HEK293 (cell line): ENCODE results near the gene PIK3R3.

Experiments
- CTCF ChIA-PET: fragments of 350-600 bp; formaldehyde crosslinking; extraction: SDS; loops from one replicate; lab custom pipeline; 2021; ENCODE audit warnings: antibody characterized with exemption; lab: Yijun Ruan, JAX
- POLR2A ChIA-PET: fragments of 300-600 bp; formaldehyde crosslinking; extraction: SDS; loops from one replicate; lab custom pipeline; 2020; ENCODE audit warnings: antibody characterized with exemption, inconsistent platforms; lab: Yijun Ruan, JAX
- H3K27ac ChIP-seq: fragments of 200-500 bp; sonication (Bioruptor generic); 2 replicates; pipeline ENCODE4 v1.5.1; 2014; ENCODE audit warnings: low read depth, low read length, control low read depth, inconsistent platforms; ENCODE audit errors: extremely low read depth
- H3K36me3 ChIP-seq, 2 experiments: fragments of 200-500 bp in 1 of 2; sonication (Bioruptor generic) in 1 of 2; 1 replicate in 1 of 2; 2 replicates in 1 of 2; pipeline ENCODE4 v1.5.1; 2014 to 2017; ENCODE audit warnings: inconsistent platforms in 2 of 2, low read length in 2 of 2; ENCODE audit not compliant: control insufficient read depth in 2 of 2, insufficient read depth in 1 of 2
- H3K4me1 ChIP-seq: fragments of 200-500 bp; sonication (Bioruptor generic); 2 replicates; pipeline ENCODE4 v1.5.1; 2014; ENCODE audit warnings: mild to moderate bottlenecking, low read length, inconsistent platforms; ENCODE audit not compliant: control insufficient read depth, insufficient read depth
- H3K4me3 ChIP-seq: 2 replicates; pipeline ENCODE4 v1.5.1; 2011; ENCODE audit warnings: low read depth, mild to moderate bottlenecking, control low read depth, low read length, moderate library complexity
- H3K9me3 ChIP-seq: fragments of 200-500 bp; sonication (Bioruptor generic); 2 replicates; pipeline ENCODE4 v1.5.1; 2014; ENCODE audit warnings: low read depth, low read length, inconsistent platforms; ENCODE audit not compliant: control insufficient read depth, insufficient read depth
- GLI4 ChIP-seq: fragments of 450-650 bp; formaldehyde crosslinking; IDR thresholded peaks from 2 replicates; pipeline ENCODE4 v1.5.1; 2016; ENCODE audit warnings: missing biosample characterization, missing genetic modification characterization
- HOXA7 ChIP-seq: sonication (generic); formaldehyde crosslinking; IDR thresholded peaks from 2 replicates; pipeline ENCODE4 v1.8.1; 2022; ENCODE audit warnings: missing genetic modification reagents, borderline replicate concordance
- HOXC10 ChIP-seq: sonication (generic); formaldehyde crosslinking; IDR thresholded peaks from 2 replicates; pipeline ENCODE4 v1.8.1; 2023; ENCODE audit warnings: mild to moderate bottlenecking, missing genetic modification reagents
- KLF16 ChIP-seq: fragments of 450-650 bp; formaldehyde crosslinking; IDR thresholded peaks from 2 replicates; pipeline ENCODE4 v1.5.1; 2017; ENCODE audit warnings: missing biosample characterization, missing genetic modification characterization
- MYNN ChIP-seq: fragments of 450-650 bp; formaldehyde crosslinking; IDR thresholded peaks from 2 replicates; pipeline ENCODE4 v1.5.1; 2016; ENCODE audit warnings: missing biosample characterization, missing genetic modification characterization, borderline replicate concordance
- OSR2 ChIP-seq: fragments of 450-650 bp; formaldehyde crosslinking; IDR thresholded peaks from 2 replicates; pipeline ENCODE4 v1.5.1; 2016; ENCODE audit warnings: missing biosample characterization, missing genetic modification characterization
- PRDM2 ChIP-seq: fragments of 450-650 bp; formaldehyde crosslinking; IDR thresholded peaks from 2 replicates; pipeline ENCODE4 v1.5.1; 2016; ENCODE audit warnings: missing biosample characterization, missing genetic modification characterization, borderline replicate concordance
- PRDM6 ChIP-seq: fragments of 450-650 bp; formaldehyde crosslinking; IDR thresholded peaks from 2 replicates; pipeline ENCODE4 v1.5.1; 2017; ENCODE audit warnings: missing biosample characterization, missing genetic modification characterization
- TRIM28 ChIP-seq: IDR thresholded peaks from 2 replicates; pipeline ENCODE4 v1.6.1; 2011; ENCODE audit warnings: low read length, control low read depth, borderline replicate concordance
- ZBTB48 ChIP-seq: fragments of 450-650 bp; formaldehyde crosslinking; IDR thresholded peaks from 2 replicates; pipeline ENCODE4 v1.5.1; 2016; ENCODE audit warnings: missing biosample characterization, missing genetic modification characterization
- ZNF114 ChIP-seq: fragments of 450-650 bp; formaldehyde crosslinking; IDR thresholded peaks from 2 replicates; pipeline ENCODE4 v1.5.0; 2017; ENCODE audit warnings: missing biosample characterization, missing genetic modification characterization
- ZNF155 ChIP-seq: fragments of 450-650 bp; formaldehyde crosslinking; IDR thresholded peaks from 2 replicates; pipeline ENCODE4 v1.5.1; 2016; ENCODE audit warnings: missing biosample characterization, missing genetic modification characterization
- ZNF16 ChIP-seq: fragments of 450-650 bp; formaldehyde crosslinking; IDR thresholded peaks from 2 replicates; pipeline ENCODE4 v1.5.1; 2016; ENCODE audit warnings: low read depth, missing biosample characterization, missing genetic modification characterization
- ZNF175 ChIP-seq: fragments of 450-650 bp; formaldehyde crosslinking; IDR thresholded peaks from 2 replicates; pipeline ENCODE4 v1.5.1; 2016; ENCODE audit warnings: missing biosample characterization, missing genetic modification characterization
- ZNF19 ChIP-seq: fragments of 450-650 bp; formaldehyde crosslinking; IDR thresholded peaks from 2 replicates; pipeline ENCODE4; 2016; ENCODE audit warnings: missing biosample characterization, missing genetic modification characterization, low read depth
- ZNF202 ChIP-seq: fragments of 450-650 bp; formaldehyde crosslinking; IDR thresholded peaks from 2 replicates; pipeline ENCODE4 v1.5.1; 2016; ENCODE audit warnings: missing biosample characterization, missing genetic modification characterization, borderline replicate concordance
- ZNF223 ChIP-seq: fragments of 450-650 bp; formaldehyde crosslinking; IDR thresholded peaks from 2 replicates; pipeline ENCODE4 v1.5.1; 2016; ENCODE audit warnings: missing biosample characterization, missing genetic modification characterization
- ZNF23 ChIP-seq: fragments of 450-650 bp; formaldehyde crosslinking; IDR thresholded peaks from 2 replicates; pipeline ENCODE4 v1.5.1; 2016; ENCODE audit warnings: missing biosample characterization, missing genetic modification characterization, borderline replicate concordance
- ZNF311 ChIP-seq: fragments of 450-650 bp; formaldehyde crosslinking; IDR thresholded peaks from 2 replicates; pipeline ENCODE4 v1.5.1; 2017; ENCODE audit warnings: missing biosample characterization, missing genetic modification characterization, borderline replicate concordance
- ZNF37A ChIP-seq: fragments of 450-650 bp; IDR thresholded peaks from 2 replicates; pipeline ENCODE4 v1.5.1; 2018; ENCODE audit warnings: missing biosample characterization, missing genetic modification characterization
- ZNF398 ChIP-seq: fragments of 450-650 bp; formaldehyde crosslinking; IDR thresholded peaks from 2 replicates; pipeline ENCODE4 v1.5.1; 2017; ENCODE audit warnings: missing biosample characterization, missing genetic modification characterization
- ZNF426 ChIP-seq: fragments of 450-650 bp; formaldehyde crosslinking; IDR thresholded peaks from 2 replicates; pipeline ENCODE4 v1.5.1; 2017; ENCODE audit warnings: missing biosample characterization, missing genetic modification characterization, mild to moderate bottlenecking, inconsistent platforms, moderate library complexity
- ZNF521 ChIP-seq: fragments of 450-650 bp; formaldehyde crosslinking; IDR thresholded peaks from 2 replicates; pipeline ENCODE4 v1.5.1; 2017; ENCODE audit warnings: missing biosample characterization, mild to moderate bottlenecking, missing genetic modification characterization
- ZNF621 ChIP-seq: fragments of 450-650 bp; formaldehyde crosslinking; IDR thresholded peaks from 2 replicates; pipeline ENCODE4 v1.5.1; 2017; ENCODE audit warnings: missing biosample characterization, missing genetic modification characterization
- ZNF624 ChIP-seq: fragments of 450-650 bp; formaldehyde crosslinking; IDR thresholded peaks from 2 replicates; pipeline ENCODE4 v1.5.1; 2017; ENCODE audit warnings: missing biosample characterization, missing genetic modification characterization
- ZNF645 ChIP-seq: fragments of 450-650 bp; formaldehyde crosslinking; IDR thresholded peaks from 2 replicates; pipeline ENCODE4; 2016; ENCODE audit warnings: missing biosample characterization, missing genetic modification characterization
- ZNF654 ChIP-seq: fragments of 450-650 bp; formaldehyde crosslinking; IDR thresholded peaks from 2 replicates; pipeline ENCODE4 v1.5.1; 2016; ENCODE audit warnings: low read depth, missing biosample characterization, missing genetic modification characterization

Gene PIK3R3

GRCh38 chr1:46012236-46012635, 120.2 kb downstream of the PIK3R3 start (continued):
- TF ChIP-seq ZNF202 (tag by site-specific recombination) = no peak
- no peak for TF ChIP-seq ZNF223 (tag by site-specific recombination)
- no peak for TF ChIP-seq ZNF654 (tag by site-specific recombination)
- TF ChIP-seq ZNF175 (tag by site-specific recombination) = no peak
- TF ChIP-seq TRIM28 = no peak
- TF ChIP-seq ZNF398 (tag by site-specific recombination) = no peak
- no peak for TF ChIP-seq MYNN (tag by site-specific recombination)
- no peak for TF ChIP-seq OSR2 (tag by site-specific recombination)
- TF ChIP-seq ZNF521 (tag by site-specific recombination) = no peak
- no peak for TF ChIP-seq ZNF645 (tag by site-specific recombination)
- no peak for TF ChIP-seq HOXC10 (CRISPR knock-in tag)
- TF ChIP-seq ZNF16 (tag by site-specific recombination) = no peak
- no peak for TF ChIP-seq ZNF426 (tag by site-specific recombination)
- TF ChIP-seq ZBTB48 (tag by site-specific recombination) = no peak

- no peak overlapping the region for H3K4me3 ChIP-seq
- peaks cover 3 to 70% of the 10 kb centered on the region in 2 experiments; a peak in 2 of 3 replicates for H3K36me3 ChIP-seq
- no peaks in the 10 kb centered on the region for H3K4me1 ChIP-seq
- no peaks in the 10 kb centered on the region for H3K9me3 ChIP-seq
- ChIA-PET CTCF (interaction anchor here (0.6 to 1.5 kb wide), 2 partner anchors 18 to 212 kb away, joined by 3 to 5 read pairs; no protein-coding TSS in a partner anchor), POLR2A (no interaction called here)
- no peak overlapping the region for H3K27ac ChIP-seq
- TF ChIP-seq ZNF155 = no peak
- TF ChIP-seq ZNF624 (tag by site-specific recombination) = no peak
- no peak for TF ChIP-seq ZNF426 (tag by site-specific recombination)
- no peak for TF ChIP-seq ZNF311 (tag by site-specific recombination)
- no peak for TF ChIP-seq ZNF114
- no peak for TF ChIP-seq KLF16
- TF ChIP-seq PRDM2 (tag by site-specific recombination) = no peak
- TF ChIP-seq PRDM6 (tag by site-specific recombination) = no peak
- TF ChIP-seq ZNF19 = no peak
- no peak for TF ChIP-seq ZNF23 (tag by site-specific recombination)
- TF ChIP-seq HOXC10 (CRISPR knock-in tag) = no peak
- no peak for TF ChIP-seq GLI4
- TF ChIP-seq ZNF621 (tag by site-specific recombination) = no peak
- no peak for TF ChIP-seq HOXA7
- TF ChIP-seq ZNF37A (tag by site-specific recombination) = no peak
- TF ChIP-seq, all 188 proteins: peak for 0
Measured at GRCh38 chr1:46011121-46011695, 121.2 kb downstream of the PIK3R3 start.
